ENCODE data around the gene CDRT15.
"Not testable (repeated sequence)": the region's sequence is repeated elsewhere in the genome, so short reads cannot be mapped to it uniquely, and the experiment has no call there.

The CDRT15 gene

GRCh38 chr17:14236762-14237161 is at the start of gene CDRT15:
TSS of gene CDRT15 (minus strand) at chr17:14236862. CDS start at chr17:14236833, 29 bp downstream.
- not testable (repeated sequence) for DNase-seq (ENCODE audit: low read depth in 2 of 2)

- DNase-seq (ENCODE audit: low read depth in 2 of 2), result no peak
Measured at GRCh38 chr17:14282726-14283125, 46.1 kb upstream of the CDRT15 start.

- DNase-seq (ENCODE audit: low read depth in 2 of 2), result no peak
Measured at GRCh38 chr17:14281530-14281929, 44.9 kb upstream of the CDRT15 start.

DNA sequence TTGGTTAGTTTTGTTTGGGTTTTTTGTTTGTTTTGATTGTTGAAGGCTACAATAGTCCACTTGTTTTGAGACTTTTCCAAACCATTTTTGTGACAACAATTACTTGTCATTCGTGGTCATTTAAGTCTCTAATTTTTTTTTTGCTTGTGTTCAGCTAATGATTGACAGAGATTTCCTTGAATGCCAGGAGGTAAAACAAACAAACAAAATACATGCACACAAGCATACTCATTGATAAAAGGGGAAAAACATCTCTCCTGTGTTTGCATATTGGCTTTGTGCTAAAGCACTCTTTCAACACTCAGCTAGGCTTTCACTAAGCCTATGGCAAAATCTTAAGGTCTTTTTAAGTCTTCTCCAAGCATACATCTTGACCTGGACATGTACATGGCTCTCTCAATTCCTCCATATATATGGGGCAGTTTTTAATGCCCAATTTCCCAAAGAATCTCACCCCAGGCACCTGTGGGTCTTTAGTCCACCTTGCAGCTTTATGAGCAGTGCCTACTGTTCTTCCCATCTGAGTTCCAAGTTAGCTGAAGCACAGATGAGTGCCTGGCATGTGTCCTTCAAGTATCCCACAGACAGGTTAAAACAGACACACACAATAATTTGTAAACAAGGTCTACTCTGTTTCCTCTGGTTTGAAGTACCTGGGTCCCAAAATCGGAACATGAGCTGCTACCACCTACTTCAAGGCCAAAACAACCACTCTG is 40.0 kb upstream of the CDRT15 start:
- no peak for DNase-seq (ENCODE audit: low read depth in 2 of 2)

GRCh38 chr17:14270508-14270907 is 33.8 kb upstream of the CDRT15 start:
- DNase-seq (ENCODE audit: low read depth in 2 of 2), result no peak

DNA sequence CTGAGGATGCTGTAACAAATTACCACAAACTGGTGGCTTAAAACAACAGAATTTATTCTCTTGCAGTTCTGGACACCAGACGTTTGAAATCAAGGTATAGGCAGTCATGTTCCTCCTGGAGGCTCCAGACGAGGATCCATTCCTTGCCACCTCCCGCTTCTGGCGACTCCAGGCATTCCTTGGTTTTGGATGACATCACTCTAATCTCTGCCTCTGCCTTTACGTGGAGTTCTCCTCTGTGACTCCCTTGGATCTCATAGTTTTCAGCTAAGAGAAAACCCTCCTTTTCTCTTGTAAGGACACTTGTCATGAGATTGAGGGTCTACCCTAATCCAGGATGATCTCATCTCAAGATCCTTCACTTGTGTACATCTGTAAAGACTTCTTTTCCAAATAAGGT is 32.8 kb upstream of the CDRT15 start:
- no peak for DNase-seq (ENCODE audit: low read depth in 2 of 2)

DNA sequence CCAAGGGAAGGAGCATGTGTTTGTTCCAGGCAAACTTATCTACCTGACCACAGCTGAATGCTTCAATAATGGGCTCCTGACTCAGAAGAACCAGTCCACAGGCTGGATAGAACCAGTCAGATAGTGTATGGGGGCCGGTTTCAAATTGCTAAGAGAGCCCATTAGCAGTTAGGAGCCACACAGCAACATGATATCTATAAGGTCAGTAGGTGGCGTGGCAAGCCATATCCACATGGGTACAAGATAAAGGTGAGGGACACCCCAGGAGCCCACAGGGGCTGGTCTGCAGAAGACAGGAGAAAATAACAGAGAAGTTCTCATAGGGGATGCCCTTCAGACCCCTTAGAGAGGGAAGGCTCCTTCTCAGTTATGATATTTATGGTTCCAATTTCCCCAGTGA is 31.6 kb upstream of the CDRT15 start:
- no peak for DNase-seq (ENCODE audit: low read depth in 2 of 2)

DNA sequence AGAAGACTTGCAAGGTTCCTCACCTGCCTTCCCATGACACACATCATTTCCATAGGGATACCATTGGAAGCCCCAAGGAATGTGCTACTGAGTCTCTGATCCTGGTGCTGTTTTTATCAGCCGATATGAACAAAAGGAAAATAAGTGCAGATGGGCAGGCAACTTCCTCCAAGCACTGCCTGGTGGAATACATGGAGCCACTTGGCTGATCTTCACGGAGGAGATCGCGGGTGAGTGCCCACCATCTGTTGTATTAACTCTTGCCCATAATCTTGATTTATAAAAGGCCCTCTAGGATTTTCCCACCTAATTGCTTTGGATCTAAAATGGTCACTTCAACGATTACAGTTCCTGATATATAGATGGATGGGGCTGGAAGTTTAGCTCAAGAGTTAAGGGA is 24.7 kb upstream of the CDRT15 start:
- no peak for DNase-seq (ENCODE audit: low read depth in 2 of 2)

DNA sequence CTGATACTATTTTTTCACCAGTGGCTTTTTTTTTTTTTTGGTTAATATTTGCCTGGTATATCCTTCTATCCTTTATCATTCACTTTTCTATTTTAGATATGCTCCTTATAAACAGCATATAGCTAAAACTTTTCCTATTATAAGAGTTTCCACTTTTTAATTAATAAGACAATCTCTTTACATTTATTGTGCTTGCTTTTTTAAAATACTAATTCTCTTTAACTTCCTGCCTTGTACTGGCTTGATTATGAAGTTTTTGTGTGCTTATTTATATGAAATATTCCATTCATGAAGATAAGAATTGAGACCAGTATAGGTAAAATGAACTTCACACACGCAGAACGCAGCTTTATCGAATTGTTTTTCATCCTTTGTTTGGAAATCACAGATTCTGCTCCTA is 9.0 kb upstream of the CDRT15 start:
- DNase-seq (ENCODE audit: low read depth in 2 of 2), result no peak

GRCh38 chr17:14245002-14245401 is 8.3 kb upstream of the CDRT15 start:
- no peak for DNase-seq (ENCODE audit: low read depth in 2 of 2)

DNA sequence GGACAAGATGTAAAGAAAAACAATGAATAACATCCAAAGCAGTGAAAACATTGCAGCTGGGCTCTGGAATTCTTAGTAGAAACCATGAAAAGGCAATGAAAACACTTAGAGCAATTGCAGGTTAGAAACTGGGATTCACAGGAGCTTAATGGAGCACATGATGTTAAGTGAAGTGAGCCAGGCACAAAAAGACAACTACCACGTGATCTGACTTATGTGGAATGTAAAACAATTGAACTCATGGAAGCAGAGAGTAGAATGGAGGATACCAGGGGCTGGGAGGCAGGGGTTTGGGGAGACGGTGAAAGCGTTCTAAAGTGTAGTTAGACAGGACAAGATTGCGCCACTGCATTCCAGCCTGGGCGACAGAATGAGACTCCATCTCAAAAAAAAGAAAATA is 2.6 kb upstream of the CDRT15 start:
- not testable (repeated sequence) for DNase-seq (ENCODE audit: low read depth in 2 of 2)

GRCh38 chr17:14236032-14236431 is 630 bp downstream of the CDRT15 start:
- not testable (repeated sequence) for DNase-seq (ENCODE audit: low read depth in 2 of 2)

DNA sequence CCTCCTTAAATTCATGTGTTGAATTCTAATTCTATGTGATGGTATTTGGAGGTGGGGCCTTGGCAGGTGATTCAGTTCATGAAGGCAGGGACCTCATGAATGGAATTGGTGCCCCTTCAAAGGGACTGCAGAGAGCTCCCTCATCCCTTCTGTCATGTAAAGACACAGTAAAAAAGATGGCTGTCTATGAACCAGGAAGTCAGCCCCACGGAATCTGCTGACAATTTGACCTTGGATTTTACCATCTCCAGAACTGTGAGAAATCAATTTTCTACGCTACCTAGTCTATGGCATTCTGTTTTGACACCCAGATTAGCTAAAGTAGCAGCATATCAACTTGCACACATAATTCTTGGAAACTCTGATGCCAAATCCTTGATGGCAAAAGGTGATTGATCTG is 1.6 kb downstream of the CDRT15 start:
- not testable (repeated sequence) for DNase-seq (ENCODE audit: low read depth in 2 of 2)

- not testable (repeated sequence) for DNase-seq (ENCODE audit: low read depth in 2 of 2)
Measured at GRCh38 chr17:14231187-14231586, 5.5 kb downstream of the CDRT15 start.

- no peak for DNase-seq (ENCODE audit: low read depth in 2 of 2)
Measured at GRCh38 chr17:14228903-14229302, 7.8 kb downstream of the CDRT15 start.

- no peak for DNase-seq (ENCODE audit: low read depth in 2 of 2)
Measured at GRCh38 chr17:14227052-14227451, 9.6 kb downstream of the CDRT15 start.

DNA sequence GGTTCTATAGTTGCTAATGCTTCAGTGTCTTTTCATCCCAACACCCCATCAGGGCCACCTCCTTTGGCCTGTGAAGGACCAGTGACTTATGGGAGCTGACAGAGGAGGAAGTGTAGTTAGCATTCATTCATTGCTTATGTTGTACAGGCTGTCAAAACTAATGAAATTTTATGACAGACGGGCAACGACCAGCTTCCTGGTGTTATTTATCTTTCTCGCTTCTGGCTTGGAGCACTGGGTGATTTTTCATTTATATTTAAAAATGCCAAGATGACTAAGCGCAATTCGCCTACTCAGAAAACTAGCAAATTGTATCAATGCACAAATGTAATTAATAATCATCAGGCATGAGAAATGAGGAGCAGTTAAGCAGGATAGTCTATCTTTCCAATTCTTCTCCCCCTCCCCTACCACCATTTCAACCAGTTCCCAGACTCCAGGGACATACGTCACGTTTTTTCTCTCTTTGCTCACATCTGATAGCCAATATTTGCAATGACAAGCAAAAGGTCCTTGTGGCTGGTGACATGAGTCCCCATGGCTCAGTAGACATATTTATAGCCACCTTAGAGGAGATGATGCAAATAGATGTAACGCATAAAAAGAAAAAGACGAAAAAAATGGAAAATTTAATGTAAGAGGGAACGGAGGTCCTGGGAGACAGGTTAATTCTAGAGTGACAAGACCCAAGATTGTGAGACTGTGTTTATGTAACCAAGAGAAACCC is 11.2 kb downstream of the CDRT15 start:
- no peak for DNase-seq (ENCODE audit: low read depth in 2 of 2)

- no peak for DNase-seq (ENCODE audit: low read depth in 2 of 2)
Measured at GRCh38 chr17:14222611-14223010, 14.1 kb downstream of the CDRT15 start.

DNA sequence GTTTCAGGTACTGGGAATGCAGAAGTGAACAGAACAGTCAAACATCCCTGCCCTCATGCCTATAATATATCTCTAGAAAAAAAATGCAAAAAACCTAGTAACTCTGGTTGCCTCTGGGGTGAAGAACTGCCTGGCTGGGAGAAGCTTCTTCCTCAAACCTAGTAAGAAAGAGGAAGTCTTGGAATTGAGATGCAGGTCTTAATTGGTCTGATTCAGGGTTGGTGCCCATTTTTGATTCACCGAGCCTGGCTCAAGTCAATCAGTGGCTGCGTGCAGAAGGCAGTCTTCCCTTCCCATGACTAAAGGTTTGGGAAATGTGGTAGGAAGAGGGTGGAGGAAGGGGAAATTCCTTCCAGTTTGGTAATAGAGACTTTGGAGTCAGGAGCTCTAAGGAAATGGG is 22.4 kb downstream of the CDRT15 start:
- no peak for DNase-seq (ENCODE audit: low read depth in 2 of 2)

- no peak for DNase-seq (ENCODE audit: low read depth in 2 of 2)
Measured at GRCh38 chr17:14212401-14212800, 24.3 kb downstream of the CDRT15 start.

DNA sequence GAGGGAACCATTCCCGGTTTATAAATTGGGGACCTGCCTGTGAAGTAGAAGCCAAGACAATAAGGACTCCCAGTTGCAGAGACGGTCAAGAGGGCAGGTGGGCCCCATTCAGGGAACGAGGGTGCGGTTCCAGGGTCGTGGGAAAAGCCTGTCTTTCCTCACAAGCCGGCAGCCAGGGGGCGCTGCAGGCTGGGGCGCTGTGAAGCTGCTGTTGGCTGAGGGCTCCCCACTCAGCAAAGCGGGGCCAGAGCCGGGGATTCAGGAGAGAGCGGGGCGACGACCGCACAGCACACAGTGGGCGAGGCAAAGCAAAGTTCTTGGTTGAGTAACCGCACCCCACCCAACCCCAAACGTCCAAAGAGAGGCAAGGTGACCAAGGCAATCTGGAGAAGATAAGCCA is 24.9 kb downstream of the CDRT15 start:
- peak in 1 of 2 donors; percentile 41 for DNase-seq (ENCODE audit: low read depth in 2 of 2)

DNA sequence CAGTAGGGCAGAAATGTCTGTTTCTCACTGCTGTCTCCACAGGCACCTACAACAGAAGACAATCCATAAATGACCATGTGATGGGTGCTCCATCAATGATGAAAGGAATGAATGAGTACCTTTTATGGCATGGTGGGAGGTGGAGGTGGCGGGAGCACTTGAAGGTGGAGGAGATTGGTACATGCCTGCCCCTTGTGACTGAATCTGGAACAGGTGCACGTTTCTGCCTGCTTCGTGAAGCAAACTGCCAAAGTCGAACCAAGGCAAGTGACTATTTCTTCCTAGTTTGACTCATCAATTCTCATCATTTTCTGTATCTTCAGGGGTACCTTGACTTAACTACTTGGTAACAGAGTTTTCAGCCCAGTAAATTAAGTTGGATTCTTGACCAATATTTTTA is 25.4 kb downstream of the CDRT15 start:
- no peak for DNase-seq (ENCODE audit: low read depth in 2 of 2)

DNA sequence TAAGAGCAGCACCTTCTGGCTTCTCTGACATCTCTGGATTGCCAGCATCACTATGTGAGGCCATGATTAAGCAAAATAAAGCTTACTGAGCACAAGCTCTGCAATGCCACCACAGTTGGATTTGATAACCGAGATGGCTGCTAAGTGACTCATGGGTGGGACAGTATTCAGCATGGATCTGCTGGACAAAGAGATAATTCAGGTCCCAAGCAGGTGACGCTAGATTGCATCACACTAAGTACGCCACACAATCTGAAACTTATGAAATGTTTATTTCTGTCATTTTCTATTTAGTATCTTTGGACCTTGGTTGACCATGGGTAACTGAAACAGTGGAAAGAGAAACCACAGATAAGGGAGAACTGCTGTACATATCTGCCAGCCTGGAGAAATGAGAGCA is 27.4 kb downstream of the CDRT15 start:
- no peak for DNase-seq (ENCODE audit: low read depth in 2 of 2)

Measured in stimulated activated CD8-positive, alpha-beta memory T cell treated with anti-CD3 and anti-CD28 coated beads, Interleukin-2, amount 100 ng/mL, for 48 hours (primary cell).